Psoas muscle (tissue), 8 donors: ENCODE results near the gene GP5. TPM values are rescaled to one million over a fixed set of nuclear protein-coding genes. Genes with fewer than 3 reads are reported as not detected.

Experiments used
- ATAC-seq, 4 donors: fragments of 200-7000 bp; cut with Tn5 transposase; one replicate each; pipeline ENCODE4 v1.9.1; 2020; ENCODE audit warnings: moderate library complexity in 3 of 4, mild to moderate bottlenecking in 2 of 4
- DNase-seq, 2 donors: peaks; one replicate each; pipeline ENCODE4 v3.0.0-alpha.2; 2020
- H3K27ac ChIP-seq: fragments of 200-600 bp; one replicate; pipeline ENCODE4 v1.8.0; 2022
- H3K27me3 ChIP-seq, 3 donors: fragments of 200-600 bp in 1 of 3; one replicate each; pipeline versions ENCODE4 v1.6.1 to v1.8.0; 2013 to 2022; ENCODE audit warnings: low read length in 2 of 3, mild to moderate bottlenecking in 2 of 3, moderate library complexity in 1 of 3; ENCODE audit not compliant: insufficient read depth in 3 of 3
- H3K36me3 ChIP-seq, 2 donors: fragments of 200-600 bp in 1 of 2; one replicate each; pipeline versions ENCODE4 v1.6.1 to v1.8.0; 2013 to 2022; ENCODE audit warnings: low read depth in 1 of 2, mild to moderate bottlenecking in 1 of 2, moderate library complexity in 1 of 2; ENCODE audit not compliant: insufficient read depth in 1 of 2
- H3K4me1 ChIP-seq: fragments of 200-600 bp; one replicate; pipeline ENCODE4 v1.8.0; 2022
- H3K4me3 ChIP-seq: fragments of 200-600 bp; one replicate; pipeline ENCODE4 v1.8.0; 2022; ENCODE audit warnings: mild to moderate bottlenecking
- H3K9me3 ChIP-seq: fragments of 200-600 bp; one replicate; pipeline ENCODE4 v1.8.0; 2022
- CTCF ChIP-seq: fragments of 200-600 bp; IDR thresholded peaks from one replicate; pipeline ENCODE4 v1.8.0; 2022; ENCODE audit warnings: antibody characterized with exemption
- WGBS, 3 donors: extraction: QIAGEN DNeasy Blood & Tissue Kit; methylation state at CpG; one replicate each; pipeline versions ENCODE4 v1.1.6 to v1.1.7; 2013; 5-methylcytosine and 5-hydroxymethylcytosine counted together
- intact Hi-C, 2 donors: fragments of 100-400 bp; cut with DNase I; formaldehyde crosslinking; loops; one replicate each; pipeline versions ENCODE4 v1.11.0 to v1.14.2; 2022
- polyA plus RNA-seq, 3 donors: library from polyadenylated mRNA; stranded (reverse); fragments of 200-250 nt; gene quantifications; one replicate each; pipeline ENCODE4 v1.2.3, GENCODE V29; 2013
- total RNA-seq, 4 donors: library from RNA; stranded (reverse); fragmentation: NEBNext Ultra II Directional in 2 of 4; extraction: Animal tissue kit (Norgen Biotek cat#: 25700) in 2 of 4; gene quantifications; one replicate each; pipeline versions ENCODE4 v1.2.1 to v1.2.4, GENCODE V29; 2021 to 2023
- donor health status: healthy with polysubstance abuse.
- donor health status: DM: no; HTN: no; CAD: no; lungs with moderate emphysema.
- donor health status: Bipolar disorder and iron deficiency.
- donor health status: healthy.
- donor health status: DM: yes; HTN: yes; CAD: no.
- donor health status: DM: no; HTN: no; CAD: no.
- donor health status: DM: no; HTN: no; CAD: no.
- donor health status: DM: yes; HTN: yes; CAD: no.

GP5 gene
- total and polyA plus RNA-seq, 7 donors = 0.01 TPM; not detected in 6

- intact Hi-C loops = no loop called here
- no peaks in the 10 kb centered on the region for H3K36me3 ChIP-seq
- DNase-seq (no peak), ATAC-seq (no peak)
- WGBS, 3 donors = 86 to 90% (median 90%) methylated on average over 18 of the region's 18 CpGs
- H3K27me3 ChIP-seq = peaks cover 0 to 5% (median 0%) of the 10 kb centered on the region in 3 donors
- H3K4me3 ChIP-seq = no peak overlapping the region
- no peak overlapping the region for H3K27ac ChIP-seq
- peaks cover 16% of the 10 kb centered on the region for H3K4me1 ChIP-seq
- no peak for TF ChIP-seq CTCF
- no peaks in the 10 kb centered on the region for H3K9me3 ChIP-seq
Observed at GRCh38 chr3:194360568-194360967, 38.5 kb downstream of the GP5 start.

GRCh38 chr3:194357681-194358080 lies 41.4 kb downstream of the GP5 start:
- H3K36me3 ChIP-seq = no peaks in the 10 kb centered on the region
- intact Hi-C loops = no loop called here
- no peak for TF ChIP-seq CTCF
- no peak for ATAC-seq
- no peak overlapping the region for H3K4me3 ChIP-seq
- H3K27me3 ChIP-seq = peaks cover 0 to 5% (median 0%) of the 10 kb centered on the region in 3 donors
- DNase-seq = no peak
- 73 to 82% (median 76%) methylated on average over 11 of the region's 11 CpGs for WGBS, 3 donors
- H3K4me1 ChIP-seq = no peaks in the 10 kb centered on the region
- no peaks in the 10 kb centered on the region for H3K9me3 ChIP-seq
- H3K27ac ChIP-seq = no peak overlapping the region

GRCh38 chr3:194355379-194355778 lies 43.7 kb downstream of the GP5 start:
- Histone ChIP-seq H3K27me3 (peaks cover 0 to 5% (median 0%) of the 10 kb centered on the region in 3 donors), H3K4me1 (no peaks in the 10 kb centered on the region), H3K4me3 (no peak overlapping the region), H3K36me3 (no peaks in the 10 kb centered on the region), H3K9me3 (no peaks in the 10 kb centered on the region), H3K27ac (no peak overlapping the region)
- ATAC-seq (no peak), DNase-seq (no peak)
- WGBS, 3 donors = 79 to 82% (median 81%) methylated on average over 7 of the region's 7 CpGs
- no peak for TF ChIP-seq CTCF
- intact Hi-C loops = no loop called here

GRCh38 chr3:194354315-194354714 lies 44.8 kb downstream of the GP5 start:
- no peaks in the 10 kb centered on the region for H3K9me3 ChIP-seq
- DNase-seq = no peak
- H3K36me3 ChIP-seq = no peaks in the 10 kb centered on the region
- no peak for TF ChIP-seq CTCF
- intact Hi-C loops = no loop called here
- WGBS, 3 donors = 83 to 88% (median 86%) methylated on average over 2 of the region's 2 CpGs
- no peaks in the 10 kb centered on the region for H3K4me1 ChIP-seq
- no peak for ATAC-seq
- peaks cover 0 to 5% (median 0%) of the 10 kb centered on the region in 3 donors for H3K27me3 ChIP-seq
- H3K4me3 ChIP-seq = no peak overlapping the region
- no peak overlapping the region for H3K27ac ChIP-seq

- ATAC-seq (no peak), DNase-seq (no peak)
- H3K4me3 ChIP-seq = no peak overlapping the region
- peaks cover 0 to 5% (median 0%) of the 10 kb centered on the region in 3 donors for H3K27me3 ChIP-seq
- intact Hi-C loops = no loop called here
- TF ChIP-seq CTCF = no peak
- no peaks in the 10 kb centered on the region for H3K36me3 ChIP-seq
- H3K4me1 ChIP-seq = no peaks in the 10 kb centered on the region
- 84 to 92% (median 84%) methylated on average over 10 of the region's 10 CpGs for WGBS, 3 donors
- no peaks in the 10 kb centered on the region for H3K9me3 ChIP-seq
- no peak overlapping the region for H3K27ac ChIP-seq
Observed at GRCh38 chr3:194352667-194353246, 46.3 kb downstream of the GP5 start.
